ENCODE measurements around the gene RNASEH2A. TPM values are rescaled to one million over a fixed set of nuclear protein-coding genes. Genes with fewer than 3 reads are reported as not detected.

The RNASEH2A gene
- total and polyA plus RNA-seq, 10 donors, result 4.4 to 15.9 (median 11.7) TPM

DNA sequence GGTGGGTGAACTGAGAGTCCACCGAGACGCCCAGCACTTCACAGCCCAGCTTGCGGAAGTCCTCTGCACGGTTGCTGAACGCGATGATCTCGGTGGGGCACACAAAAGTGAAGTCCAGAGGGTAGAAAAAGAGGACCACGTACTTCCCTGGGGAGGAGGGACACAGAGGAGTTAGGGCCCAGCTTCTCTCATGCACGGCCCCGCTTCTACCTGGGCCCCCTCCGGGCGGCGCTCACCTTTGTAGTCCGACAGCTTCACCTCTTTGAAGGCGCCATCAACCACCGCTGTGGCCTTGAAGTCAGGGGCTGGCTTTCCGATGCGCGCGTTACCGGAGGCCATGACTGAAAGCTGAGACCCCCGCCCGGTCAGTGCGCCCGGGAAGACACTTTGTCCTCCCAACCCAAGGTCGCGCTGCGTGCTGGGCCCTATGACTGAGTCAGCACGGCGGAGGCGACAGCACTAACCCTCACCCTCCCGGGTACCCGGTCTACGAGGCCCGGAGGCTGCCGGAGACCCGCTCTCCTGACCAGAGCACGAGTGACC, 5.4 kb upstream of the RNASEH2A start:
- Histone ChIP-seq H3K27me3 (replicated peaks in 1 of 7) (peaks cover 0 to 20% (median 0%) of the 10 kb centered on the region in 7 donors), H3K9me3 (no peaks in the 10 kb centered on the region), H3K4me3 (peak overlapping the region; percentile 51 to 90 (median 78)), H3K27ac (peak overlapping the region in 7 of 8 donors; percentile 52 to 82 (median 73)), H3K4me1 (peaks cover 19 to 52% (median 36%) of the 10 kb centered on the region in 6 donors), H3K36me3 (peaks cover 0 to 38% (median 9%) of the 10 kb centered on the region in 6 donors)
- intact Hi-C loops (cut with DNase I; ENCODE audit: low total_unique reads), result no loop called here
- DNase-seq, result peak; percentile 84
- TF ChIP-seq POLR2A (IDR thresholded peaks at IDR 0.05) (no peak), POLR2AphosphoS5 (IDR thresholded peaks at IDR 0.05) (no peak), CTCF (IDR thresholded peaks at IDR 0.05 in 8 of 11, conservative IDR thresholded peaks at IDR 0.05 in 3 of 11) (no peak)
- 6 to 33% (median 13%) methylated on average over 17 to 38 of the region's 38 CpGs for WGBS, 5 donors

DNA sequence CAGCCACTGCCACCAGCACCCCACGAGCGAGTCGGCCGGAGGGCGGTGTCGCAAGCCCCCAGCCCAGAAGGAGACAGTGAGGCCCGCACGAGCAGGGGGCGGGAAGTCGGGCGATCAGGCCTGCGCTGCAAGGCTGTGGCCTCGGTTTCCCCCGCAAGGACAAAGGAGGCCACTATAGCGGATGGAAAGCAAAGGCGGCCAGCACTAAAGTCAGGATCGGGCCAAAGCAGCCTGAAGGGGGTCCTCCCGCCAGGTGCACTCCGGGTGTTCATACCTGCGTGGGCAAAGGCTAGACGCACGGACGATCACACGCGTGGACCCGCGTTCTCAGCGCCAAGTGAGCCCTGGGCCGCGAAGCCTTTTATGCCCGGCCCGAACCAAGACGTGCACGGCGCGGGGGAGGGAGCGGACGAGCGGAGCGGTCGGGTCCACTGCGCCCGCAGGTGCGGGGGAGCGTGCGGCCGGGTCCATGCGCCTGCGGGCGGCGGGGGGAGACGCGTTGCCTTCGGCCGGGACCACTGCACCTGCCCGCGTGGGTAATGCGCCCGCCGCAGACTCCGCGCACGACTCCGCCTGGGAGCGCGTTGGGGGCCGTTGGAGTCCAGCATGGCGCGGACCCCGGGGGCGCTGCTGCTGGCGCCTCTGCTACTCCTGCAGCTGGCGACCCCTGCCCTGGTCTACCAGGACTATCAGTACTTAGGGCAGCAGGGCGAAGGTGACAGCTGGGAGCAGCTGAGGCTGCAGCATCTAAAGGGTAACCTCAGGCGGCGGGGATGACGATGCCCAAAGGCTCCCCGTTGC, 4.7 kb upstream of the RNASEH2A start, which contains the start of the genes PRDX2 and THSD8:
Gene PRDX2 (minus strand): TSS at position 335 of the 801 bp plus-strand sequence. CDS start 539 bp downstream, outside the sequence.
Gene THSD8 (plus strand): TSS at position 604 of the 801 bp plus-strand sequence. CDS start 3 bp downstream, at position 607.
- intact Hi-C loops (cut with DNase I; ENCODE audit: low total_unique reads), result no loop called here
- no peaks in the 10 kb centered on the region for H3K9me3 ChIP-seq
- TF ChIP-seq CTCF (IDR thresholded peaks at IDR 0.05 in 8 of 11, conservative IDR thresholded peaks at IDR 0.05 in 3 of 11), result peak in 1 of 11 experiments; percentile 17
- peak in 2 of 3 donors; percentile 58 to 65 for TF ChIP-seq POLR2A (IDR thresholded peaks at IDR 0.05)
- peak; percentile 94 for TF ChIP-seq POLR2AphosphoS5 (IDR thresholded peaks at IDR 0.05)
- H3K36me3 ChIP-seq, result peaks cover 0 to 36% (median 9%) of the 10 kb centered on the region in 6 donors
- DNase-seq, result peak; percentile 94
- H3K4me1 ChIP-seq, result peaks cover 15 to 52% (median 36%) of the 10 kb centered on the region in 6 donors
- peak within 1 kb of the TSS; percentile 51 to 90 (median 78) for H3K4me3 ChIP-seq
- peaks cover 0 to 20% (median 0%) of the 10 kb centered on the region in 7 donors for H3K27me3 ChIP-seq (replicated peaks in 1 of 7)
- WGBS, 5 donors, result 0 to 3% (median 0%) methylated on average over 22 to 78 of the region's 78 CpGs
- peak within 1 kb of the TSS; percentile 43 to 82 (median 72) for H3K27ac ChIP-seq

DNA sequence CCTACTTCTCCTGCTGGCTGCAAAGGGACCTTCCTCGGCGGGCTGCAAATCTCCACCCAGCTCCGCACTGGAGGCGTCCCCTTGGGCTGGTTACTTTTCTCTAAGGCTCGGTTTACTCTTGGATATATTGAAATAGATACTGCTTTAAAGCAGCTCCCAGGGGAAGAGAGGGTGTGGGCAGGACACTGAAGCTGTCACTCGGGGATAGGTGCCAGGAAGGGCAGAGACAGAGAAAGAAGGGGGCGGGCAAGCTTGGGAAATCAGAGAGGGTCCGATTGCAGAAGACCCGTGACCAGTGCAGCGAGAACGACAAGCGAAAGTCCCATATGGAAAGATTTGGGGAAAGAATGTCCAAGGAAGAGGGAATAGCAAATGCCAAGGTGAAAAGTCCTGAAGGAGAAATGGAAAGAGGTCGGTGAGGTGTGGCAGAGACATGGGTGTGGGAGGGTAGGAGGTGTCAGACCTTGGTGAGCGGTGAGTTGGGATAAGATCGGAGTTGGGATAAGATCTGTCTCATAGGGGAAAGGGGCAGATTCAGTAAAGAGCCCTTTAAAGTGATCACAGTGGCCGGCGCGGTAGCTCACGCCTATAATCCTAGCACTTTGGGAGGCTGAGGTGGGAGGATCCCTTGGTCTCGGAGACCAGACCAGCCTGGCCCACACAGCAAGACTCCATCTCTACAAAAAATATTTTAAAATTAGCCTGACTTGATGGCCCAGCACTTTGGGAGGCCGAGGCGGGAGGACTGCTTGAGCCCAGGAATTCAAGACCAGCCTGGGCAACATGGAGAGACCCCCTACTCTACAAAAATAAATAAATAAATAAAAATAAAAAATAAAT, 3.9 kb upstream of the RNASEH2A start:
- peak overlapping the region; percentile 51 to 90 (median 78) for H3K4me3 ChIP-seq
- TF ChIP-seq CTCF (IDR thresholded peaks at IDR 0.05 in 8 of 11, conservative IDR thresholded peaks at IDR 0.05 in 3 of 11), result no peak
- TF ChIP-seq POLR2AphosphoS5 (IDR thresholded peaks at IDR 0.05), result no peak
- TF ChIP-seq POLR2A (IDR thresholded peaks at IDR 0.05), result no peak
- H3K36me3 ChIP-seq, result peaks cover 0 to 29% (median 9%) of the 10 kb centered on the region in 6 donors
- no peak for DNase-seq
- WGBS, 5 donors, result 45 to 54% (median 48%) methylated on average over 22 of the region's 22 CpGs
- H3K9me3 ChIP-seq, result no peaks in the 10 kb centered on the region
- peaks cover 21 to 56% (median 41%) of the 10 kb centered on the region in 6 donors for H3K4me1 ChIP-seq
- peaks cover 0 to 20% (median 0%) of the 10 kb centered on the region in 7 donors for H3K27me3 ChIP-seq (replicated peaks in 1 of 7)
- intact Hi-C loops (cut with DNase I; ENCODE audit: low total_unique reads), result no loop called here
- H3K27ac ChIP-seq, result peak overlapping the region in 5 of 8 donors; percentile 67 to 82 (median 76)
